Subcutaneous abdominal adipose tissue (tissue), 5 donors: ENCODE data around the gene NFATC4.

Experiments
- H3K27ac ChIP-seq: one replicate; pipeline ENCODE4 v1.7.0; 2013; ENCODE audit warnings: low read depth, mild to moderate bottlenecking, inconsistent platforms, low read length, moderate library complexity
- H3K27me3 ChIP-seq, 5 donors: one replicate each; pipeline ENCODE4 v1.7.0; 2013; ENCODE audit warnings: low read length in 5 of 5, inconsistent platforms in 1 of 5; ENCODE audit not compliant: control insufficient read depth in 5 of 5, insufficient read depth in 4 of 5
- H3K36me3 ChIP-seq, 5 donors: one replicate each; pipeline ENCODE4 v1.7.0; 2013; ENCODE audit warnings: low read length in 5 of 5; ENCODE audit not compliant: control insufficient read depth in 5 of 5, insufficient read depth in 5 of 5
- H3K4me1 ChIP-seq, 5 donors: one replicate each; pipeline ENCODE4 v1.7.0; 2013; ENCODE audit warnings: low read length in 5 of 5, mild to moderate bottlenecking in 3 of 5, moderate library complexity in 1 of 5; ENCODE audit not compliant: control insufficient read depth in 5 of 5, insufficient read depth in 5 of 5
- H3K4me3 ChIP-seq, 5 donors: one replicate each; pipeline ENCODE4 v1.7.0; 2013; ENCODE audit warnings: low read length in 5 of 5, low read depth in 1 of 5
- H3K9ac ChIP-seq, 5 donors: one replicate each; pipeline ENCODE4 v1.7.0; 2013; ENCODE audit warnings: low read length in 5 of 5, mild to moderate bottlenecking in 4 of 5, moderate library complexity in 3 of 5
- H3K9me3 ChIP-seq, 5 donors: one replicate each; pipeline ENCODE4 v1.7.0; 2013; ENCODE audit warnings: low read length in 5 of 5; ENCODE audit not compliant: control insufficient read depth in 5 of 5
- donor health status: healthy.
- donor health status: healthy.
- donor health status: healthy.
- donor health status: healthy.
- donor health status: healthy.

NFATC4 gene

GRCh38 chr14:24415421-24416253, 47.7 kb downstream of the NFATC4 start:
- H3K36me3 ChIP-seq: peaks cover 0 to 53% (median 41%) of the 10 kb centered on the region in 5 donors
- H3K27me3 ChIP-seq: peaks cover 0 to 14% (median 9%) of the 10 kb centered on the region in 5 donors
- H3K4me1 ChIP-seq: peaks cover 0 to 23% (median 3%) of the 10 kb centered on the region in 5 donors
- H3K4me3 ChIP-seq: no peak overlapping the region
- H3K9ac ChIP-seq: no peak overlapping the region
- H3K27ac ChIP-seq: no peak overlapping the region
- H3K9me3 ChIP-seq: no peaks in the 10 kb centered on the region

DNA sequence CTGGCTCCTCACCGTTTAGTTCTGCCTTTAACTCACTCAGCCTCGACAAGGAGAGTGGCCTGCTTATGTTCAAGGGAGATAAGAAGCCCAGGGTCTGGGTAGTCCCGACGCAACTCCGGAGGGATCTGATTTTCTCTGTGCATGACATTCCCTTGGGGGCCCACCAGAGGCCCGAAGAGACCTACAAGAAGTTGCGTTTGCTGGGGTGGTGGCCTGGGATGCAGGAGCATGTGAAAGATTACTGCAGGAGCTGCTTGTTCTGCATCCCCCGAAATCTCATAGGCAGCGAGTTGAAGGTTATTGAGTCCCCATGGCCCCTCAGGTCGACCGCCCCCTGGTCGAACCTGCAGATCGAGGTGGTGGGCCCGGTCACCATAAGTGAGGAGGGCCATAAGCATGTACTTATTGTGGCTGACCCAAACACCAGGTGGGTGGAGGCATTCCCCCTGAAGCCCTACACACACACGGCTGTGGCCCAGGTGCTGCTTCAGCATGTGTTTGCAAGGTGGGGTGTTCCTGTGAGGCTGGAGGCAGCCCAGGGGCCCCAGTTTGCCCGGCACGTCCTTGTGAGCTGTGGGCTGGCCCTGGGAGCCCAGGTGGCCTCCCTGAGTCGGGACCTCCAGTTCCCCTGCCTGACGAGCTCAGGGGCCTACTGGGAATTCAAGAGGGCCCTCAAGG, 48.4 kb downstream of the NFATC4 start:
- H3K4me1 ChIP-seq: peaks cover 0 to 23% (median 3%) of the 10 kb centered on the region in 5 donors
- H3K36me3 ChIP-seq: peaks cover 0 to 45% (median 35%) of the 10 kb centered on the region in 5 donors
- H3K9ac ChIP-seq: no peak overlapping the region
- H3K4me3 ChIP-seq: no peak overlapping the region
- H3K9me3 ChIP-seq: no peaks in the 10 kb centered on the region
- no peak overlapping the region for H3K27ac ChIP-seq
- peaks cover 0 to 14% (median 9%) of the 10 kb centered on the region in 5 donors for H3K27me3 ChIP-seq

DNA sequence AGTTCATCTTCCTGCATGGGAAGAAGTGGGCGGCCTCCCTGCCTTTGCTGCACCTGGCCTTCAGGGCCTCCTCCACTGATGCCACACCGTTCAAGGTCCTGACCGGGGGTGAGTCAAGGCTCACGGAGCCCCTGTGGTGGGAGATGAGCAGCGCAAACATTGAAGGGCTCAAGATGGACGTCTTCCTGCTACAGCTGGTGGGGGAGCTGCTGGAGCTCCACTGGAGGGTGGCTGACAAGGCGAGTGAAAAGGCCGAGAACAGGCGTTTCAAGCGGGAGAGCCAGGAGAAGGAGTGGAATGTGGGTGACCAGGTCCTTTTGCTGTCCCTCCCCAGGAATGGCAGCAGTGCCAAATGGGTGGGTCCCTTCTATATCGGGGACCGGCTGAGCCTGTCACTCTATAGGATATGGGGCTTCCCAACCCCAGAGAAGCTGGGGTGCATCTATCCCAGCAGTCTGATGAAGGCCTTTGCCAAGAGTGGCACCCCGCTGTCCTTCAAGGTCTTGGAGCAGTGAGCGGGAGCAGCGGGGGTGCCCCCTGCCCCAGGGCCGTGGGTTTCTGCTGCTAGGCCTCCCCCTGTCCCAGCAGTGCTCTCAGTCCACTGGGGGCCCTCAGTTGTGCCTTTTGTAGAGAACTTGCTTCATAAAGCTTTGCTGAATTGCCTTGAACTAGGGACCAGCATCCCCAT, 49.1 kb downstream of the NFATC4 start:
- Histone ChIP-seq H3K9me3 (no peaks in the 10 kb centered on the region), H3K27me3 (peaks cover 0 to 14% (median 9%) of the 10 kb centered on the region in 5 donors), H3K4me1 (peaks cover 0 to 23% (median 3%) of the 10 kb centered on the region in 5 donors), H3K27ac (no peak overlapping the region), H3K36me3 (peaks cover 0 to 39% (median 32%) of the 10 kb centered on the region in 5 donors), H3K9ac (no peak overlapping the region), H3K4me3 (no peak overlapping the region)

DNA sequence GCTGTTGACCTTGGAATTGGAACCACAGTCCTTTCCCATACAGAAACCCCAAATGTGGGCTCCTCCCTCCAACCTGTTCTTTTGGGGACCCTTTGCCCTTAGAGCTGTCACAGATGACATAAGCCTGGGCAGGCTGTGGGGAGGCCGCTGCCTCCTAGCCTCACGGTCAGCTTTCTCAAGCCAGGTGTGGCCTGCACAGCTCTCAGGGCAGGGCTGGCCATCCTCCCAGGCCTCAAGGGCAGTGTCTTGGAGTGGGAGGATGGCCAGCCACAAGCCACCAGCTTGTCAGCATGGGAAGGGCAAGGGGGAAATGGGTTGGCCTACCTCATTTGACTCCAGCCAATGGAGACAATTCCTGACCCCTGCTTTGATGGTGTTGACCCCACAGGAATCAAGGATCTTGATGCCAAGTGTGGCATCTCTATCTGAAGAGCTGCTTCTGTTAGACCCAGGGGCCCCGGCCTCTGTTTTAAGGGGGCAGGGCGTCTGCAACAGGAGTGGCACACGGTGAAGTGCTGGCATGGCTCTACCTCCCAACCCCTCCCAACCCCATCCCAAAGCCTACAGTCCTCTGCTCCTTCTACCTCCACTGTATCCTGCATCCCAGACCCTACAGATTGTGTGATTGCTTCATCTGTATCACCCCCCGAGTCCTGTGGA, 50.0 kb downstream of the NFATC4 start:
- Histone ChIP-seq H3K9me3 (no peaks in the 10 kb centered on the region), H3K27ac (no peak overlapping the region), H3K9ac (no peak overlapping the region)

GRCh38 chr14:24418492-24418873, 50.5 kb downstream of the NFATC4 start:
- no peak overlapping the region for H3K27ac ChIP-seq
- no peaks in the 10 kb centered on the region for H3K9me3 ChIP-seq
- H3K4me3 ChIP-seq: no peak overlapping the region
- H3K4me1 ChIP-seq: peaks cover 0 to 14% (median 0%) of the 10 kb centered on the region in 5 donors
- H3K27me3 ChIP-seq: peaks cover 0 to 14% (median 9%) of the 10 kb centered on the region in 5 donors
- H3K9ac ChIP-seq: no peak overlapping the region
- H3K36me3 ChIP-seq: peaks cover 0 to 26% (median 21%) of the 10 kb centered on the region in 5 donors

More for the DNA sequence above, 50.0 kb downstream of the NFATC4 start:
- Histone ChIP-seq H3K4me1 (peaks cover 0 to 16% (median 2%) of the 10 kb centered on the region in 5 donors), H3K36me3 (peaks cover 0 to 31% (median 26%) of the 10 kb centered on the region in 5 donors), H3K4me3 (no peak overlapping the region), H3K27me3 (peaks cover 0 to 14% (median 9%) of the 10 kb centered on the region in 5 donors)

GRCh38 chr14:24422261-24422660, 54.3 kb downstream of the NFATC4 start:
- Histone ChIP-seq H3K27ac (no peak overlapping the region), H3K9me3 (no peaks in the 10 kb centered on the region), H3K36me3 (no peaks in the 10 kb centered on the region), H3K4me3 (no peak overlapping the region), H3K4me1 (peaks cover 0 to 25% (median 6%) of the 10 kb centered on the region in 5 donors), H3K9ac (no peak overlapping the region), H3K27me3 (peaks cover 0 to 8% (median under 1%) of the 10 kb centered on the region in 5 donors)

DNA sequence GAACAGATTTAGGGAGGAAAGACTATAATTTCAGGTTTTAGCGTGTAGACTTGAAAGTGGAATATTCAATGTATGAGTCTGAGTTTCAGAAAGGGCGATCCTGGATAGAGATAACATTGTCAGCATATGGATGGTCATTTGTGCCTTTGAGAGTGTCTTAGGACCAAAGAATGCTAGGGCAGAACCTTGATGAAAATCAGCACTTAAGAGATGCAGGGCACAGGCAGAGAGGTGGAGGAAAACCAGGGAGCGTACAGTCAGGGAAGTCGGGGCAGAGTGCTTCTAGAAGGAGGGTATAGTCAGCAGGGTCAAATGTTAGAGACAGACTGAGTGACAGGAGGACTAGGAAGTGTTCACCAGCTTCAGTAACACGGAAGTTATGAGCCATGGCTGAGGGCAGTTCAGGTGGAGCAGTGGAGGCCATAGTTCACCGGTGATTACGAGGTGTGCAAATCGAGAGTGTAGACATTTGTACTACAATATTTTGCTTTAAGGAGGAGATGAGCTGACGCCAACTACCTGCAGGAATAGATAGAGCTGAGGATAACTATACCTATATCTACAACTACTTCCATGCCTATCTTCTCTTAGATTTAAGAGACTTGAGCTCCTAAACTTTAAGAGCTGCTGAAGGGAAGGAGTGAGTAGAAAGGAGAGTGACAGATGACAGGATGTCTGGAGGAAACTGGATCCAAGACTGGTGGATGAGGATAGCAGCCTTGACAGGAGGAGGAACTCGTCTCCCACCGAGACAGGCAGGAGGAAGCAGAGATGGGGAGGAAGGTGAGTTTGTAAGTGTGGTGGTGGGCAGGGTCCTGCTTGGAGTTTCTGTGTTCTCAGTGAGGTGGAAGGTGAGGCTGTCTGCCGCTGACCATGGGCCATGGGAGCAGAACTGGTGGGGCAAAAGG, 55.0 kb downstream of the NFATC4 start:
- H3K9ac ChIP-seq: no peak overlapping the region
- H3K36me3 ChIP-seq: no peaks in the 10 kb centered on the region
- H3K4me3 ChIP-seq: no peak overlapping the region
- no peaks in the 10 kb centered on the region for H3K9me3 ChIP-seq
- no peak overlapping the region for H3K27ac ChIP-seq
- peaks cover 0 to 7% (median 0%) of the 10 kb centered on the region in 5 donors for H3K27me3 ChIP-seq
- H3K4me1 ChIP-seq: peaks cover 0 to 25% (median 6%) of the 10 kb centered on the region in 5 donors

DNA sequence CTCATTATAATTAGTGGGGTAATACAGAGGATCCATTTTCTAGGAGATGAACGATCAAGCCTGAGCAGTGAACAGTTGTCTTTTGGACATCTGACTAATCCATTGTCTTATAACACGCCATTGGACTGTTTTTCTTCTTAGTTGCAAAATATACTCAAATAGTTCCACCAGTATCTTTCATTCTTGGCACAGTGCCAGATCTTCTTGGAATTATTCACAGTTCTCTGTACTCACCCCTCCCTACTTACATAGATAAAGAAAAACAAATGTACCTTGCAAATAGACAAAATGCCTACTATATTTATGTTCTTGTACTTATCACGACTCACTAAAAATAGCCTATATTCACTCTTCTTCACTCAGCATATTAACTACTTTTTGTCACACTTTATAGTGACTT, 57.7 kb downstream of the NFATC4 start:
- peak overlapping the region; percentile 49 for H3K27ac ChIP-seq
- H3K9ac ChIP-seq: peak overlapping the region in 1 of 5 donors; percentile 4
- H3K36me3 ChIP-seq: no peaks in the 10 kb centered on the region
- peaks cover 0 to 29% (median 21%) of the 10 kb centered on the region in 5 donors for H3K4me1 ChIP-seq
- H3K27me3 ChIP-seq: no peaks in the 10 kb centered on the region
- no peak overlapping the region for H3K4me3 ChIP-seq
- H3K9me3 ChIP-seq: no peaks in the 10 kb centered on the region
